ENCODE results near the gene ZNF408. TPM values are rescaled to one million over a fixed set of nuclear protein-coding genes. Genes with fewer than 3 reads are reported as not detected.
"Not testable (repeated sequence)": the region's sequence is repeated elsewhere in the genome, so short reads cannot be mapped to it uniquely, and the experiment has no call there.

Gene ZNF408
- total RNA-seq: 10.7 TPM

DNA sequence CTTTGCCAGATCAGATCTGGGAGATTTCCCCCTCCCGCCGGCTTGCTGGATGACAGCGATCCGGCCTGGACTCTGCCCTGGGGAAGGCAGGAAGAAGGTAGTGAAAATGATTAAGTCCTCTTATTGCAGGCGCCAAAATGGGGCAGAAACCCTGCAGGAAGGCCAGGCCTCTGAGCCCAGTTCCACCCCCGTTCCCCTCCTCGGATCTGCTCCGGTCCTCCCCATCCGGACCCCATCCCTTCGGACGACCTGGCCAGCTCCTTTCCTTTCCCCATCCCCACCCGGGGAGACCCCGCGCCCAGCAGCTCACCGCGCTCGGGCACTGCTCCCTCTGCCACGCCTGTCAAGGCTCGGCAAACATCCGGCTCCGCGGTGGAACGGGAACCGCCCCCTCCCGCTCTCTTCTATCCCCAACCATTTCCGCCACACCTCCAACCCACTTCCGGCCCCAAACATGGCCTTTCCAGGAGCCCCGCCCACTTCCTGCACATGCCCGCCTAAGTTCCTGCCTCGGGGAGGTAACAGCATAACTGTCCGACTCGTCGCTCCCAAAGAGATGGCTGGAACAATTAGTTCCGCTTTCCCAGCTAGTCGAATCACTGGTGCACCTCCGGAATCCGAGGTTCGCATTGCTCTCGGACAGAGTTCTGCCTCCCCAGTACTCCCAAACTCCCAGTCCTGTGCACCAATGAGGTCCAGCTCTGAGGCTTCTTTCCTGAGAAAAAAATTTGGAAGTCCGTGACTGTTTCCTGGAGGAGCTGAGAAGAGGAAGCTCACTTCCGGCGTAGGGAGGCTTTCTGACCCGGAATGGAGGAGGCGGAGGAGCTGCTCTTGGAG lies at the start of gene ZNF408, which contains the start of gene ARHGAP1:
ZNF408 (plus strand) TSS at position 791 of the 837 bp plus-strand sequence; CDS start at position 808, 17 bp downstream.
ARHGAP1 (minus strand) TSS at position 379 of the 837 bp plus-strand sequence. CDS start 4,512 bp downstream, outside the sequence.
- peak; percentile 100 for DNase-seq (ENCODE audit: low spot score)

DNA sequence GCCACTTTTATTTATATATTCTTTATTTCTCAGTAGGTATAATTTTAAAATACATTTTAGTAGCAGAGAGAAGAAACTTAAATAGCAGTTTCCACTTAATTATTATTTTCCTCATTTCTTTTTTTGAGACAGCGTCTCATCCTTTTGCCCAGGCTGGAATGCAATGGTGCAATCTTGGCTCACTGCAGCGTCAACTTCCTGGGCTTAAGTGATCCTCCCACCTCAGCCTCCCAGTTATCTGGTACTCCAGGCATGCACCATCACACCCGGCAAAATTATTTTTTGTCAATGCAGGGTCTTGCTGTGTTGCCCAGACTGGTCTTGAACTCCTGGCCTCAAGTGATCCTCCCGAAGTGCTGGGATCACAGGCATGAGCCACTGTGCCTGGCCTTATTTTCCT lies 45.2 kb upstream of the ZNF408 start:
- no peak for DNase-seq (ENCODE audit: low spot score)

DNA sequence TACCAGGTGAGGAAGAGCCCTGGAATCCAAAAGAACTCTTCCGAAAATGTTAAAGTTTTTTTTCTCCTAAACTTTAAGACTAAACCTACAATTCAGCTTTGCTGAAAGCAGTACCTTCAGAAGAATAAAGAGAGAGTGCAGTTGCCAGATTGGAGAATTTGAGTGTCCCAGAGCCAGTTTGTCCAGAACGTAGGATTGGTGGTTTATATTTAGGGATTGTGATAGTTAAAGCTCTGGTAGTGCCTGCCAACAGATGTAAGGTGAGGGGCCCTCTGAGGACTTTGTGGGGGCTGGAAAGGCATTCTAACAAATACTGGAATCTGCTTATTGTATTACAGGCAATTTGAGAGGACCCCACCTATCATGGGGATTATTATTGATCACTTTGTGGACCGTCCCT lies 43.6 kb upstream of the ZNF408 start:
- DNase-seq (ENCODE audit: low spot score): no peak

DNA sequence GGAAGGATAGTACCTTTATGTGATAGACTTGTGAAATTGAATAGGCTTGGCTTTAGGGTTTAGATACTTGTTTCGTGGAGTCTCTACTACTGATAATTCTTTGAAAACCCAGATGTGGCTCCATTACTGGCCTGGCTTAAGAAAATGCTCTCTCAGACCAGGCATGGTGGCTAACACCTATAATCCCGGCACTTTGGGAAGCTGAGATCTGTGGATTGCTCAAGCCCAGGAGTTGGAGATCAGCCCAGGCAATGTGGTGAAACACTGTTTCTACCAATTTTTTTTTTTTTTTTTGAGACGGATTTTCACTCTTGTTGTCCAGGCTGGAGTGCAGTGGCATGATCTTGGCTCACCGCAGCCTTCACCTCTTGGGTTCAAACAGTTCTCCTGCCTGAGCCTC lies 42.6 kb upstream of the ZNF408 start:
- DNase-seq (ENCODE audit: low spot score): no peak

DNA sequence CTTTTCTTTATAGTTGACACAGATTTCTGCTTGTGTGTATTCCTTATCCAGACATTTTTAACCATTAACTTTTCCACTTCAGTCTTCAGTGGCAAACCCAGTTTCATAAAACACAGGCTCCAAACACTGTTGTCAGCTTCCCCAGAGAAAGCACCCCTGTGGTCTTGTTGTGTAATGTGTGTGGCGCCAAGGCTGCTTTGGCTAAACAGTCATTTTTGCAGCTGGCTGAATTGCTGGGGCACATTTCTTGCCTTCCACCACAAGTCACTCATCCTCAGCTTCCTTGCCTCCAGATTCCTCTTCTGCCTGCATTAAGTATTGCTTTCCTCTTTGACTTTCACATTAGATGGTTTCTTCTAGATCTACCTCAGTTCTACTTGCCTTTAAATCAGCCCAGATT lies 40.9 kb upstream of the ZNF408 start:
- DNase-seq (ENCODE audit: low spot score): no peak

DNA sequence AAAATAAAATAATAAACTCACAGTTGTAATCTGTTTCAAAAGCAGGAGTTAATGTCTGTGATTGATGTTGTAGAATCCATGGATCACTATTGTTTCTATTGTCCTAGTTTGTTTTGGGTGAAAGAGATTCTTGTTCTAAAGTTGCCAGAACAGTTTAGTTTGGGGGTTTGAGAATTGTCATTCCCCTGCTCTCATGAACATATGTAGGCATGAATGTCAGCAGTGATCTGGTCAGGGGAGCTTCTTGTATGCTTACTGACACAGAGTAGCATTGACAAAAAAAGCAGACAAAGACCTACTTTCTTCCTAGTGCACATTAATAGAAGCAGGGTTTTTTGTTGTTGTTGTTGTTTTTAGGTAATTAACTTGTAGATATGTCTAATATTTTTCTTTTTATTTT lies 39.0 kb upstream of the ZNF408 start:
- DNase-seq (ENCODE audit: low spot score): no peak

DNA sequence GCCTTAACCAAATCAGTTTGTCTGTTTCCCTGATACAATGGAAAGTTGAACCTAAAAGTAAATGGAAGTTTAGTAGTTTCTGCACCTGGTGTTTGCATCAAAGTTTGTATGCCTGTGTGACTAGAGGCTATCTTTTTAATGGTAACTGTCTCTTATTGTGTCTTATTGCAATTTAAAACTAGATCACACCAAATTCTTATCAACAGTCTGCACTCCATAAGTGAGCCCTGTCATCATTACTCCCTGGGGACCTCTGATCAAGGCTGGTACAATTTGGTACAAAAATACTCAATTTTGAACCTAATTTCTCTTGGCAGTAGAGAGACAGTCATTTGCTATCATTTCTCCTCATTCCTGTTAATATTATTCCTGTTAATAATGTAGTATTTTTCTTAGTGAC lies 38.5 kb upstream of the ZNF408 start:
- DNase-seq (ENCODE audit: low spot score): no peak

DNA sequence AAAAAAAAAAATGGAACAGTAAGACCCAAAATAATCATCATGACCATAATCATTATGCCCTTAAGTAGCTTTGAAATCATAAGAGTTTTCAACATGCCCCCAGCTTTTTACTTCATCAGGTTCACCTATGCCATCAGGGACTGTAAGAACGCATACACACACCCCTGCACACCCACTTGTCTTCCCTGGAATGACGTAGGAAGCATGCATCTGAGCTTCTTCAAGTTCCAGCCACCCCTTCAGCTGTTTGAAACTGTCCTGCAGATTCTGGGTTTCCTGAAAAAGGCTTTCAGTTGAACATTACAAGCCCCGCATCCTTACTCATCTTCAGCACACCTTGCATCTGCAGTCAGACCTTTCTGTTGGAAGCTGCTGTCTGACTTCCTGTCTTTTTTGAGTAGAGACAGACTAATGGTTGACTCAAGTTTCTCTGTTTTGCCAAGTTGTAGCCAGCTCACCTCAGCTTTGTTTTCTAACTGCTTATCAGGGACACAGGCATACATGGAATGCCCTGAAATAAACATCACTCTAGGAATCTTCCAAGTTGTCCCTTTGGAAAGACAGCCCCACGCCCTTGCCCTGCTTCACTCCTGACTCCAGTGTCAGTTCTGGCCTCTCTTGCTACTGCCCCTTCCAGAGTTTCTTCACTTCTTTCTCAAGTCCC lies 37.4 kb upstream of the ZNF408 start:
- DNase-seq (ENCODE audit: low spot score): no peak

DNA sequence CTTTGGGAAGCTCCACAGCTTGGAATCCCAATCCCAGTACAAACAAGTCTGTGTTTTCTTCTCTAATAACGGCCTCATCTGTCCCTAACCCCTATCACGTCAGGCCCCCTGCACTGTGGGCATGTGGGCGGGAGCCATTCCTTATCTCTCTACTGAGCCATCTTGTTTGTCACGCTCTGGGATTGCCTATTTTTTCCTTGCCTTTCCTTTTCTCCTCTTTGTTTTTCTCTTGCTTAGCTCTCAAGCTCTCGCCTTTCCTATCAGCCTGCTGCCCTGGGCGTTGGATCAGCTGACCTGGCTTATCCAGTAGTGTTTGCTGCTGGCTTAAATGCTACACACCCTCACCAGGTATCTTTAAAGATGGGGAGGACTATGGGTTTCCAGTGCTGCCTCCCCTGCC lies 36.2 kb upstream of the ZNF408 start:
- DNase-seq (ENCODE audit: low spot score): no peak

DNA sequence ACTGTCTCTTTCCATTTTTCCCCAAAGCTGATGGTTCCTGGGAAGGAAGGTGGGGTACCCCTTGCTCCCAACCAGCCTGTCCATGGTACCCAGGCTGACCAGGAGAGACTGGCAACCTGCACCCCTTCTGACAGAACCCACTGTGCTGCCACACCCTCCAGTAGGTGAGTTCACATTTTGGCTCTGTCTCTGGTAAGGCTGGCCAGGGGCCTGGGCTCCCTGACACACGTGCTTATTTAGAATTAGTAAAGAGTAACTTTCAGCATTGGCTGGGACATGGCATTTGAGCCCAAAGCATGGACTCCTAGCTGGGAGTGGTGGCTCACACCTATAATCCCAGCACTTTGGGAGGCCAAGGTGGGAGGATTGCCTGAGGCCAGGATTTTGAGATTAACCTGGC lies 35.5 kb upstream of the ZNF408 start:
- no peak for DNase-seq (ENCODE audit: low spot score)

DNA sequence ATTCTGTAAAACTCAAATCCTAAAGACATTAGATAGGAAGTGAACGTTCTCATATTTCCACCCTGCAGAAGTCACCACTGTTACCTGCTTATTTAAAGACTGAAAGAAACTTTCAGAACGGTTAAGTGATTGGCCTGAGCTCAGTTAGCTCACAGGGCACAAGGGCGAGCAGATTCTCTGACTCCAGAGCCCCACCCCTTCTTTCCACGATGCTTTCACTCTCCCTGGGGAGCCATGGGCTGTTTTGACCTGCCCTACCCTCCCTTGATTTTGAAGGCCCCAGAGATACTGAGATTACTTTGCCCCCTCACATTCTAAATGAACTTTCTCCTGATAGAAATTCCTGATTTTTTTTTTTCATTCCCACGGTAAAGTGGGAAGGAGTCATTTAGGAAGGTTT lies 34.3 kb upstream of the ZNF408 start:
- no peak for DNase-seq (ENCODE audit: low spot score)

DNA sequence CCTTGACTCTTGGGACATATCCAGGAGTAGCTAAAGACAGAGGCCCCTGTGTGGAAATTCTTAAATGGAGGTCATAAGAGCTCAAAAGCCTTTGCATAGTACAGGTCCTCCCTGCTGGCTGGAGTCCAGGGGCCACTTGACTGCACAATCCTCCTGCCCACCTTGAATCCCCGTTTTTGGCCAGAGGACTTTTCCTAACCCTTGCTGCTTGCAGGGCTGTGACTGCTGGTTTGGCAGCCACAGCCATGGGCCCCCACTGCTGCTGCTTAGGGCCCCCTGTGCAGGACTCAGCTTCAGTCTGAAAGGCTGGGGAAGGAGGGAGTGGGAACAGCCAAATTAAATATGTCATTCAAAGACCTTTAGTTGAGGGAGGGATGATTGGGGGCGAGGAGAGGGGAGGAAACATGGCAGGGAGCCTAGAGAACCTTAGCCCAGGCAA lies 33.8 kb upstream of the ZNF408 start:
- DNase-seq (ENCODE audit: low spot score): no peak

DNA sequence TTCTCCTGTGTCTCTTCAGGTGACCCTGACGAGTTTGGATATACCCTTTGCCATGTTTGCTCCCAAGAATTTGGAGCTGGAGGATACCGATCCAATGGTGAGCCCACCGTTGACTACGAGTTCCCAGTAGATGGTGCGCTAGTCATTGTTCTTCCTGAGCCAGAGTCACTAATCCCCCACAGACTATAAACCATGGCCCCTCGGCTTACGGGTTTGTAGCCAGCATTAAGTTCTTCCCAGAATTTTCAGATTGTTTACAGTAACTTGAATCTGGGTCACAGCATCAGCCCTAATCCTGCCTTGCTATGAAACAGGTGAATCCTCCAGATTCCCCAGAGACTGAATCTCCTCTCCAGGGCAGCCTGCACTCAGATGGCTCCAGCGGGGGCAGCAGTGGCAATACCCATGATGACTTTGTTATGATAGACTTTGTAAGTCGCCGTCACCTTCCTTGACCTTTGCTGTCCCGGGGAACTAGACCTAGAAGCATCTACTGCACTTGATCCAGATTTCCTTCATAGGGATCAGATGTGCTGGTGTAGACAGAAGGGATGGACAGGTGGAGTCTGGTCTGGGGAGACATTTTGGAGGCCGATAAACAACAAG lies 32.2 kb upstream of the ZNF408 start:
- no peak for DNase-seq (ENCODE audit: low spot score)

DNA sequence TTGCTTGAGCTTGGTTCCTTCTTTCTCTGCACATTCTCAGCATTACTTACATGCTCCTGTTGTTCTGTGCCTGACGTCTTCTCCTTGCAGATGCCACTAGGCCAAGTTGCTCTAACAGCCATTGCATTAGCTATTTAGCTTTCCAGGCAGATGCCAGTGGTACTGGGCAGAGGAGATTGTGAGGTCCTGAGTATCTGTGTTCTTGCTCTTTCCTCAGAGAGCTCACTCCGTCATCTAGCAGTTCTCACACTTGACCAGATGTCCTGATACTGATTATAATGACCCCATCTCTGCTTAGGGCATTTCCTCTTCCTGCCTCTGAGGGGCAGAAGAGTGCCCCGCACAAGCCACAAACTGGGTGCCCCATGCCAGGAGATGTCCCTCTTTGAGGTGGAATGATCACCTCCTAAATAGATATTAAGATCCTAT lies 31.1 kb upstream of the ZNF408 start:
- DNase-seq (ENCODE audit: low spot score): no peak

DNA sequence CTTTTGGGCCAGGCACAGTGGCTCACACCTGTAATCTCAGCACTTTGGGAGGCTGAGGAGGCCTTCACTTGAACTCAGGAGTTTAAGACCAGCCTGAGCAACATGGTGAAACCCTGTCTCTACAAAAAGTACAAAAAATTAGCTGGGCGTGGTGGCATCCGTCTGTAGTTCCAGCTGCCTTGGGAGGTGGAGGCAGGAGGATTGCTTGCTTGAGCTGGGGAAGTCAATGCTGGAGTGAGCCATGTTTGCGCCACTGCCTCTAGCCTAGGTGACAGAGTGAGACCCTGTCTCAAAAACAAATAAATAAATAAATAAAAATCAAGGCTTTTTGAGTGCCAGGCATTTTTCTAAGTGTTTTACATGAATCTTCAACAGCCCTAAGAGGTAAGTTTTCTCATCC lies 30.3 kb upstream of the ZNF408 start:
- not testable (repeated sequence) for DNase-seq (ENCODE audit: low spot score)

DNA sequence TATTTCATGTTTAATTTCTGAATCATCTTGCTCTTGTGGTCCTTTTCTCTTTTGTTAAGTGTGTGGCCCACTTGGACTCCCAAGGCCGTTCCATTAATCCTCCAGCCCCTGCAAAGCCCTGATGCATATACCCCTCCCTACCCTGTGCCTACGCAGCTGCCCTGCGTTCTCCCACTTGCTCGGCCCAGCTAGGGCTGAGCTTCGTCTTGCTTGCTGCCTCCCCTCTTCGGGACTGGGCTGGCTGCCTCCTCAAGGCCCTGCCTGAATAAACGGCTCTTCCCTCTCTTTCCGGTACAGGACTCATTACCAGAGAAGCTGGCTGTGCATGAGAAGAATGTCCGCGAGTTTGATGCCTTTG lies 28.9 kb upstream of the ZNF408 start:
- DNase-seq (ENCODE audit: low spot score): no peak

DNA sequence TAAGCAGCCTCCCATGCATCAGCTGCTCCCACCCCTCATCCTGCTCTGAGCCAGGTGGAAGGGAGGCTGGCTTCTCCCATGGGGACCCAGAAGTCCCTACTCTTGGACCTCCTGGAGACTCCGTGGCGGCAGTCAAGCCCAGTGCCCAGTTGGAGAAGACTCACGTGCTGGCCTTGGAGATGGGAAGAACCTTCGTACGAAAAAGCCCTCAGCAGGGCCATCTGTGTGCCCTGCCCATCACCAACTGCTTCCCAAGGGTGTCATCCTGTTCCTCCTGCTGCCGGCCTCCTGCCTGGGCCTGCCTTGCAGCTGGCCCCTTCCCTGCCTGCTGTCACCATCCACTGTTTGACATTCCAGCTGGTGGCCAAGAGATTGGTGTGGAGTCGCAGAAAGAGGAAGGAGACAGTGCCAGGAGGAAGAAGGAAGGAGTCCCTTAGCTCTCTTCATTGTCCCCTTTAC lies 28.4 kb upstream of the ZNF408 start:
- no peak for DNase-seq (ENCODE audit: low spot score)

DNA sequence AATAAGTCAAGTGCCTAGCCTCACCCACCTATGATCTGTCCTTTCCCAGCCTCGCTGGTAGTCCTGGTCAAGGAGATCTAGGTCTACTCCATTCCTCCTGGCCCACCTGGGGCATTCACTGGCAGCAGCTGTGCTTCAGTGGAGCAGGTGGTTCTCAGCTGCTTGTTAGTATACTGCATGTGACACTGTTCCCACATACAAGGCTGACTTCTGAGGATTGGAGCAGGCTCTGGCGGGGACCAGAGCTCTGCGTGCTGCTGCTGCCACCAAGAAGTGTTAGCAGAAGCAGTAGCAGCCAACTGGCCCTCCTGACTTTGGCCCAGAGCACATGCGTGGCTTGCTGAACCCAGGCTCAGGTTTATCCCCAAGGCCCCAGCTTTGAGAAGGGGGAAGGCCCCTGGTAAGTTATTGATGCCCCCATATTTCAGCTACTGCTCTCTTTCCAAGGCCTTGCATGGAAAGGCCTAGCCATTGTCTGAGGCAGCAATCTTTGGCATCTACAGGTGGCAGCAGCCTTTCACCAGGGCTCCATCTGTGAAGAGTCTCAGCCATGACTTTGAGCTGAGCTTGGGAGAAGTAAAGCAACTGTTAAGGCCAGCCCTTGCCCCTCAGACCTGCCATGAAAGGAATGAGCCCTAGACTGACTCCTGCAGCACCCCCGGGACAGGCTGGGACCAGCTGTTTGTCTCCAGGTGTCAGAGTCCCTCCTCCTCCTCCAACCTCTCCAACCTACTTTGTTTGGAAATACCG lies 26.9 kb upstream of the ZNF408 start:
- no peak for DNase-seq (ENCODE audit: low spot score)

DNA sequence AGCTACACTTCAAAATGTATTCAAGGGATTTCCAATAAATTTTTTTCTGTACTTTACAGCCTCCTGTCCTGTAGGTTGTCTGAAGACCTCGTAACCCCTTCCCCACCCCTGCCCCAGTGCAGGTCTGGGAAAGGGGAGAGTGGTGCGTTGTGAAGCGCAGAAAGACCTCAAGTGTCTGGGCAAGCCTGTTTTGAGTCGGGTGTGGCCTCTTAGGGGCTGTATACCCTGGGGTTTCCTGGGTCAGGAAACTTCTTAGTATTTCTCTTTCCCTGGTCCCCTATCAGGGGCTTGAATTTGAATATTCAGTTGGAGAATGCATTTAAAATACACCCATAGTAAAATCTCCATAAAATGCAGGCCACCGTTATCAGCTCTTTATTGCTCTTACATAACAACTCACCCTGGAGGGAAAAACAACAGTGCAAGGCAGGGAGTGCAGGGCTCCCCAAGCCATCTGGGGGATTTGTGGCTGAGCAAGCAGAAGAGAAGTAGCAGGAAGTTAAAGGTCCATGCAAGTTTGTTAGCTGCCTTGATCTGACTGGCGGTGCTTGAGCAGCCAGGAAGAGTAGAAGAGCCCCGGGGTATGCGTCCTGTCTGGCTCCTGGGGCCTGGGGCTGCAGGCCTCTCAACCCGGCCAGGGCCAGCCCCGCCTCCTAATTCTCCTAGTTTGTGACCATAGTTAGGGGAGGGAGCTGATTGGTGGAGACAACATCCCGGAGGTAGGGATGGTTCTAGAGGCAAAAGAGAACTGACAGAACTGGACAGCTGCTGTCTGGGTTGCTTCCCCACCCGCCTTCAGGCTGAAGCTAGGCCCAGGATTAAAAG lies 26.2 kb upstream of the ZNF408 start:
- DNase-seq (ENCODE audit: low spot score): no peak

DNA sequence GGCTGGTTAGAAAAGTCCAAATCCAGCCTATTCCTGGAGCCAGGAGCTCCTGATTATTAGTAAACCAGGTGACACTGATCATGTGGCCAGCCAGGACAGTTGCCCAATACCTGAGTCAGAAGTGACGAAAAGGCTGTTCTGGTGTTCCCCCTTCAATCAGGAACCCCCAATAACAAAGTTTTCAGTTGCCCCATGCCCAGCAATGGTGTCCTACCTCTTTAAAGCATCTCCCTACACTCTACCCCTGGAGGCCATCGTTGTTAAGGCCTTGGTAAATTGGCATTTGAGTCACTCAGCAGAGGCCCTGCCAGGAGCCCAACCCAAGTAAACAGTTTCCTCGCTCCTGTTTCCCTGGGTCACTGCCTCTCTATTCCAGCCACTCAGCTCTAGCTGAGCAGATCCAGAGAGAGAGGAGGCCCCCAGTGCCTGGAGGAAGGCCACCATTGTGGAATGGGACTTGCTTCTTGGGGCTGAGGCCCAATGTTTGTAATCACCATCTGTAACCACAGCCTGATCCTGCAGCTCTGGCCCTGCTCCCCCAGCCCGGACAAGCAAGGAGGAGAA lies 25.5 kb upstream of the ZNF408 start:
- DNase-seq (ENCODE audit: low spot score): peak; percentile 74

DNA sequence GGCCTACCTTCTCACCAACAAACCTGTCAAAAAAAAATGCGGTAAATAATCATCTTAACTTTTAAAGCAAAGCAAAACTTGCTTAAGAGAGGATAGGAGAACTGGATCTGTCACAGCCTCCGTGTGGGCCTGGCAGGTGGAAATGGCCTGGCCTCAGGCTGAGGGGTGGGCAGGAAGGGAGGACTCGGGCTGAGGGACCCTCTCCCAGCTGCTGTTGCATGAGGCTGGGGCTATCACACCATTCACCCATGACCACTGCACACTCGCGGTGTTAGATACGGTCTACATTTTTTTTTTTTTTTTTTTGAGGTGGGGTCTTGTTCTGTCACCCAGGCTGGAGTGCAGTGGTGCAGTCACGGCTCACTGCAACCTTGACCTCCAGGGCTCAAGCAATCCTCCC lies 24.9 kb upstream of the ZNF408 start:
- no peak for DNase-seq (ENCODE audit: low spot score)
